22Rv1 (cell line): ENCODE results near the gene CPXM1.

Experiments used
- CTCF ChIP-seq: fragments of 450-650 bp; IDR thresholded peaks from 2 replicates; pipeline ENCODE4 v1.5.1; 2017; ENCODE audit warnings: mild to moderate bottlenecking
- ZFX ChIP-seq: fragments of 450-650 bp; IDR thresholded peaks from 2 replicates; pipeline ENCODE4 v1.6.1; 2017; ENCODE audit warnings: antibody characterized with exemption, borderline replicate concordance

GRCh38 chr20:2826655-2827054, 26.2 kb upstream of the CPXM1 start:
- no peak for TF ChIP-seq CTCF
- no peak for TF ChIP-seq ZFX
